Right renal pelvis (tissue), 4 donors: ENCODE results near the gene C9orf72. TPM values are rescaled to one million over a fixed set of nuclear protein-coding genes. Genes with fewer than 3 reads are reported as not detected.
"Not testable (repeated sequence)": the region's sequence is repeated elsewhere in the genome, so short reads cannot be mapped to it uniquely, and the experiment has no call there.

Experiments used
- DNase-seq, 4 donors: peaks; one replicate each; pipeline ENCODE4 v3.0.0-alpha.2; 2013; ENCODE audit warnings: low read depth in 4 of 4, low spot score in 3 of 4, missing footprints in 1 of 4
- polyA plus RNA-seq, 4 donors: library from polyadenylated mRNA; unstranded; fragments of 120-200 nt; gene quantifications; one replicate each; pipeline ENCODE4 v1.2.1, GENCODE V29; 2013; ENCODE audit not compliant: insufficient read length in 4 of 4

The C9orf72 gene
- polyA plus RNA-seq, 4 donors: 21.1 to 22.1 (median 21.6) TPM

DNA sequence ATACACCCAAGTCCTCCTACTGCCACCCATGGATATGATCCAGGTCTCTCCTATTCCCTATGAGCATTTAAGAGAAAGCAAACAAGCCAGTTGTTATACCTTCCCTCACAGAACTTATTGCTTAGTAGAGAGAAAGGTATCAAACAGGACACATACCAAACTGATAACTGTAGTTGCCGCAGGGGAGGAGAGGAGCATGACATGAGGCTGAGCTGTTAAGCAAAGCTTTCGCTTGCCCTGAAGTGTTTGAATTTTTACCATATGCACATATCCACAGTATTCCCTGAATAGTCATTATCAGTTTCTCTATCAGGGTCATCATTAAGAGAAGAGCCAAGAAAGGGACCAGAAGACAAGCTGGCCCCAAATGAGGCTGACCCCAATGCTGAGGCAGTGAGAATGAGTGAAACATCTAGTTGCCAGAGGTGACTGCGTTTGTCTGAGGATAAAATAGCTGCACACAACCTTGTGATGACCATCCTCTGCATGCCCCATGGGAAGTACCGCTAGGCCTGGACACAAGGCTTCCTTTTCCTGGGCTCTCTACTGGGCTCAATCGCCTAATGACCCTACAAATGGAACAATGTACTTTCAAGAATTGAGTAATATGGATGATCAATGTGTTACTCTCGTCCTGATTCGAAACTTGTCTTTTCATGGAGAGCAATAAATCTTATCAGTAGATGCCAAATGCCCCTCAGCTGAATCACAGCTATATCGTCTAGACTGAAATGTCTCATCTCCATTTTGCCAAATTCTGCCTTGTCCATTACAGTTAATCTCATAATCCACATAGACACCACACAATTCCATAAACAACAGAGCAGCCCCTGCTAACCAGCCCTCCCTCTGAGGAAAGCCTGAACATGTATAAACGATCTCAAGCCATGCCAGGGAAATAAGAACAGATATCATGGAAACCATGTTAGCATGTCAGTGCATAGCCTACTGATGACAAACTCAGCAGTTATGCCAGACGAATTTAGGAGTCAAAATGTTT lies 53.5 kb downstream of the C9orf72 start:
- no peak for DNase-seq

DNA sequence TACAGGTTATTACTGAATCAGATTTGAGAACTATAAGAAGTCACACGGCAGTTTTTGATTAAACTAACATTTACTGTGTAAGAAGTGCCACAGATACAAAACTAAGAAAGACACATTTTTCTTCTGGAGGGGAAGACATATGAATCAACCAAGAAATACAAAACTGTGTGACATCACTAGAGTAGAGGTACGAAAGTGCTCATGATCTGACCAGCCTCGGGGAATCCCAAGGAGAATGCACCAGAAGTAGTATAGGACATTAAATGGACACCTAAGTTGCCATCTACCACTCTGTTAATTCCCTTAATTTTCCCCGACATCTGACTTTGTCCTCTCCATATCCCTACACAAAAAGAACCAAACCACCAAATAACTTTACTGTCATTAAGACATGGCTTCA lies 54.5 kb downstream of the C9orf72 start:
- DNase-seq: no peak

DNA sequence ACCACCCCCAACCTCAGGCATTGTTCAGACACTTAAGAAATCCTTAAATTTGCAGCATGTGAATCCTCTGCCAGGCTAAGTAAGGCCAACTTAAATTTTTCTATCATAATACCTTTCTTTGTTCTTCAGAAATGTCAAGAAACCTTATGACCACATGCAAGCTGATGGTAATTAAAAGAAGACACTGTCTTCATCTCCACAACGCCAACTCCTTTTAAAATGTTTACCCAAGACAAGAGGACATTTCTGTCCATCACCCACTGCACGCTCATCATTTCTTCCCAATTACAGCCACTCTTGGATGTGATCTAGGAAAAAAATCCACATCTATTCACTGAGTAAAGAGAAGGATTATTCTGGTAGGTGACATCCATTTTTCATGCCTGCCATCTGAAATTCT lies 55.3 kb downstream of the C9orf72 start:
- DNase-seq: no peak

DNA sequence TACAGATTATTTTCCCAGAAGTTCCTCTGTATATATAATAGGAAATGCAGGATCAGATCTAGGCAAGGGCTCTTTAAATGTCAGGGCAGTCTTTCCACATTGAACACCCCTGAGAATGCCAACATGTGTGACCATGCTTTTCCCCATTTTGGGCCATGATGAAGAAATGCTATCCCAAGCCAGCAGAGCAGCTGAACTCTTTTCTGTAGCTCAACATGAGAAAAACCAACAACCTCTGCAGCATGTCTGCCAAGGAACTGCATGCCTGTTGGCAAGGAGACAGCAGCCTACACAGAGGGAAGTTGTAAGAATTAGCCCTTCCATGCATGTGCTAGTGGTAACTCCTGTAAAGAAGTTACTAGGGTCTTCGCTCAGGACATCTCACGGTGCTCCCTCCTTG lies 58.7 kb downstream of the C9orf72 start:
- no peak for DNase-seq

DNA sequence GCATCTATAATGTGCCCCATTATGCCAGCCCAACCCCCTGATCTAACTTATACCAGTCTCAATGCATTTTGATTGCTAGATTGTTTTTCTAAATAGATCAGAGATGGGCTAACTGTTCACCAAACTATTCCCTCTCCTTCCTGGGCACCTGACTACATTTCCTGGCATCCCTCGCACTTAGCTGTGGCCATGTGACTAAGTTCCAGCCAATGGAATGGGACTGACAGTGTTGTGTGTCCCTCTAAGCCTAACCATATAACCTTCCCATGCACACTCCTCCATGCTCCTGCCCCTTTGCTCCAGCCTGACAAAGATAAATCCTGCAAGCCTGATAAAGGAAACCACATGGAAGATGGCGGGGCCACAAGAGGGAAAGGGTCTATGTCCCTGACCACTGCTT lies 61.5 kb downstream of the C9orf72 start:
- DNase-seq: no peak

DNA sequence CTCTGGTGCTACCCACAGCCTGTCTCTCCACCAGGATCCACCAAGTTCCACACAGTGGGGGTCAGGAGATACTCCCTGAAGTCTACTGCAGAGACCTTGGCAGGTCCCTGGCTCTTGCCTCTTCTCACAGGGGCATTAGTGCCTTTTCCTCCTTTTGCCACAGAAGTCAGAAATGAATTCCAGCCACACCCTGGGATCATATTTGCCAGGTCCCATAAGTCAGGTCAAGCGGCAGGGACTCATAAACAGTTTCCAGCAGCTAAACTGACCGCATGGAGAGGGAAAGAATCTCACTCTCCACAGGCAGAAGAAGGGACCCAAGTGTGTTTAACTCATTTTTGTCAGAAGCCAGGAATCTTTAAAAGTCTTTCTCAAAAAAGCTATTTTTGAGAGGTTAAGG lies 62.5 kb downstream of the C9orf72 start:
- DNase-seq: no peak

DNA sequence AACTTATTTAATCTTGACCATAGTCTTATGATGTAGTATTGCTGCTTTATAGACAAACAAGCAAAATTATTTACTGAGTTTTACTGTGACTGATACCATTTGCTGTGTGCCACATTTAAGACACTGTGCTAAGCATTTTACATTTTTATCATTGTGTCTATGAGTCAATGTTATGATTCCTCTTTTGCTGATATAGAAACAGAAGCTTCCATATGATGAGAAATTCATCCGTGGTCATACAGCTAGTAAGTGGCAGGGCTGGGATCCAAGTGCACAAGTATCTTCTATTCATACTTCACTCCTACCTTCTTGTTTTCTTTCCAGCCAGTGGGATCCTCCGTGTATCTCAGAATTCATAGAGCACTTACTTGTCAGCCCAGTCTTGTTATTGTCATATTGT lies 66.3 kb downstream of the C9orf72 start:
- no peak for DNase-seq

DNA sequence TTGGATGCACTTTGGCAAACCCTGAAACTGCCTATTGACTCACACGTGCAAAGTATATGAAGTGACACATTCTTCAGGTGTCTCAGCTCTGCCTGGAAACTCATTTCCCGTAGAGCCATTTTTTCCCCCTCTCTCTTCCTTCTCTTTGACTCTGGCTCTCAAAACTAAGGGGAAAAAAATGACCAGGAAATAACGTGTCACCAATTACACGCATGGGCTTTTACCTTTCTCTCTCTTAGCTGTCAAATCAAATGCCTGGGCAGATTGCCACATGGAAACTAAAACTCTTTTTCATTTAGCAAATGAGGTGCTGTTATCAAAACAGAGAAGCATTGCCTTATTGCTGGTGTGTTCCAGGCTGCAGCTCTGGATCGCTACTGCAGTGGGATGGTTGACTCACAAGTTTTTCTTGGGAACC lies 67.5 kb downstream of the C9orf72 start:
- no peak for DNase-seq

DNA sequence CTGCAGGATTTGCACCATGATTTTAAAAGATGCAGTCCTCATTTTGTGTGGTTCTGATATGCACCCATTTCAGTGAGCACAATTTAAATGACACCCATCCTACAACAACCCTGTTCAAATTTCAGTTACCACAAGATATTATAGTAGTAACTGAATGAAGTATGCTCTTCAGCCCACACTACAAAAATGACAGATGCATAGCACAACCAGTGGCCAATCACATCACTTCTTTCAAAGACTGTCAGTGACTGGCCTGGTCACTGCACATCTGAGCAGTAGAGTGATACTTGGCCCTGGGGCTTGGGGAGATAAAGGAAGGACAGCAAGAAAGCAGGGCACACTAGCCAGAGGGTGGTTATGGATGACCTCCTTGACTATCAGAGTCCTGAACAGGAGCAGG lies 69.0 kb downstream of the C9orf72 start:
- no peak for DNase-seq

DNA sequence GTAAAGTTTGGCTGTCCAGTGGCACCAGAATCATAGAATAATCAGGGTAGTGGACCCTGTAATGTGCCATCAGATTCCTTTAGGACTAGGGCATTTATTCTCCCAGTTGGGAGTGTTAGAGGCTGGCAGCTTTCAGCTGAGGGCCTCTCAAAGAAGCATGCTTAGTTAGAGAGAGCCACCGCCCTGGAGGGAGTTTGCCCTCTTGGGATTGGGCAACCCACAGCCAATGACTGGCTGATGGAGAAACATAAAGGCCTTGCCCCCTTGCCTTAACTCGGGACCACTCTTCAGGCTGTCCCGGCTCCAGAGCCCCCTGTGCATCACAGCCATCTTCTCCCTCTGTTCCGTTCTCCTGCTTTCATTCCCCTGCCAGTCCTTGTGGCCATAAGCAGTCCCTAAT lies 69.7 kb downstream of the C9orf72 start:
- no peak for DNase-seq

DNA sequence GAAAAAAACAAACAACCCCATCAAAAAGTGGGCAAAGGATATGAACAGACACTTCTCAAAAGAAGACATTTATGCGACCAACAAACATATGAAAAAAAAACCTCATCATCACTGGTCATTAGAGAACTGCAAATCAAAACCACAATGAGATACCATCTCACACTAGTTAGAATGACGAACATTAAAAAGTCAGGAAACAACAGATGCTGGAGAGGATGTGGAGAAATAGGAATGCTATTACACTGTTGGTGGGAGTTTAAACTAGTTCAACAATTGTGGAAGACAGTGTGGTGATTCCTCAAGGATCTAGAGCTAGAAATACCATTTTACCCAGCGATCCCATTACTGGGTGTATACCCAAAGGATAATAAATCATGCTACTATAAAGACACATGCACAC lies 72.4 kb downstream of the C9orf72 start:
- not testable (repeated sequence) for DNase-seq

DNA sequence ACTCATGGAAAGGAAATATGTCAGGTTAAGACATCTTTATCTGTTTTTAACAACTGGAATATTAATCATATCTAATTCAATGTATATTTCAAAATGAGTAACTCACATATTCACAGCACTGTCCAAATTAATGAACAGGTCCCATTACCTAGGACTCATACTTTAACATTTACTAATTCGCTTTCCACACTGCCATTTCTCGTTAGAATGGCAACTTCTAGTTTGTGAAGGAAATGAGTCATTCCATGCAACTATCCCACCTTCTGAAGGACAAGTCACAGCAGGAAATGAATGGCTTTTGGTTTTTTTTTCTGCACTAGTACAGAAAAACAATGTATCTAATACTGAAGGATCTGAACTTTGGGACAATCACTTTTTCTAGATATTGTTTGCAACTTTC lies 73.8 kb downstream of the C9orf72 start:
- no peak for DNase-seq

DNA sequence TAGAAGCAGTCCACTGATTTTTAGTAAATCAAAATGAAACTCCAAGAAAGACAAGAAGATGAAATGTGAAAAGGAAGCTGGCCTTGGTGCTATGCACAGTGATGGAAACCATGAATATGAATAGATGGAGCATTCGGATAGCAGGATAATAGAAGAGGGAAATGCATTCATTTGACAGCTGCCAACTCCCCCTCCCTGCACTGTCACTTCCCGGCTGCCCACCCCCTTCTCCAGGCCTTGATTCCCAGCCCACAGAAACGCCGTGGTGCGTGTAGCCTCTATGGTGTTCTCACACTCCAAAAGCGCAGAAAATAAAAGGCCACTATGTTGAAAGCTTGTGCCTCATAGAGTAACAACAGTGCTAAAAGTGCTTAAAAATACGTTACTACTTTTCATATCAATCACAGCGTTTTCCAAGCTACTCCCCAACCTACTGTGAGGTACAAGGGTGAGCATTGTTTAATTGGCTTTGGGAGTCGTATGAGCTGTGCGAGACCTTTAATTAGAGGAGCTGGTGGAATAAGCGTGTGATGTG lies 75.3 kb downstream of the C9orf72 start:
- no peak for DNase-seq

Other genes with a start within 250 kb of the C9orf72 start
- gene IFNK, start 49.2 kb downstream of the C9orf72 start, polyA plus RNA-seq: under 1 TPM in 1 of 4 donors, not detected in 3; 0.06 TPM
- gene MOB3B, start 43.7 kb downstream of the C9orf72 start, polyA plus RNA-seq: 10 to 100 TPM; 21.3 to 27.5 (median 27.1) TPM